Mesothelial cell of epicardium (in vitro differentiated cells): ENCODE measurements around the gene PROKR1. TPM values are rescaled to one million over a fixed set of nuclear protein-coding genes. Genes with fewer than 3 reads are reported as not detected.

ENCODE experiments used
- DNase-seq, 2 experiments: peaks; one replicate each; pipeline ENCODE4 v3.0.0; 2021; ENCODE audit warnings: low spot score in 2 of 2; ENCODE audit not compliant: unreplicated experiment in 2 of 2
- H3K27ac Mint-ChIP-seq: 2 replicates; pipeline ENCODE4 v1.8.0; 2021; ENCODE audit warnings: mixed read lengths
- H3K27me3 Mint-ChIP-seq: 2 replicates; pipeline ENCODE4 v1.8.0; 2021; ENCODE audit warnings: low read depth, mixed read lengths
- H3K36me3 Mint-ChIP-seq: 2 replicates; pipeline ENCODE4 v1.8.0; 2021; ENCODE audit warnings: mixed read lengths
- H3K4me1 Mint-ChIP-seq: 2 replicates; pipeline ENCODE4 v1.8.0; 2021; ENCODE audit warnings: mixed read lengths
- H3K4me3 Mint-ChIP-seq: 2 replicates; pipeline ENCODE4 v1.8.0; 2021; ENCODE audit warnings: mild to moderate bottlenecking, moderate library complexity, mixed read lengths
- H3K9me3 Mint-ChIP-seq: 2 replicates; pipeline ENCODE4 v1.8.0; 2021; ENCODE audit warnings: mixed read lengths
- CTCF ChIP-seq: fragments of 200-600 bp; sonication (generic); IDR thresholded peaks from one replicate; pipeline ENCODE4 v1.5.0; 2021; ENCODE audit warnings: antibody characterized with exemption; ENCODE audit not compliant: unreplicated experiment
- total RNA-seq: library from RNA; stranded (reverse); gene quantifications from 3 replicates; pipeline ENCODE4 v1.2.1, GENCODE V29; 2021

Gene PROKR1
- total RNA-seq, 1 donor from 2014 or later: 0.09 TPM

GRCh38 chr2:68620772-68621171, 22.6 kb upstream of the PROKR1 start:
- Mint-ChIP-seq H3K4me3 (no peak overlapping the region), H3K27me3 (no peaks in the 10 kb centered on the region), H3K27ac (no peak overlapping the region), H3K4me1 (no peaks in the 10 kb centered on the region), H3K36me3 (no peaks in the 10 kb centered on the region), H3K9me3 (peaks cover 19% of the 10 kb centered on the region)
- no peak for TF ChIP-seq CTCF
- DNase-seq: no peak

- no peak for TF ChIP-seq CTCF
- H3K4me3 Mint-ChIP-seq: no peak overlapping the region
- H3K36me3 Mint-ChIP-seq: no peaks in the 10 kb centered on the region
- peaks cover 7% of the 10 kb centered on the region for H3K27me3 Mint-ChIP-seq
- peaks cover 33% of the 10 kb centered on the region for H3K9me3 Mint-ChIP-seq
- H3K27ac Mint-ChIP-seq: no peak overlapping the region
- no peak for DNase-seq
- no peaks in the 10 kb centered on the region for H3K4me1 Mint-ChIP-seq
Observed at GRCh38 chr2:68623820-68624219, 19.6 kb upstream of the PROKR1 start.

GRCh38 chr2:68627615-68628014, 15.8 kb upstream of the PROKR1 start:
- H3K27me3 Mint-ChIP-seq: peaks cover 9% of the 10 kb centered on the region
- no peak for TF ChIP-seq CTCF
- peaks cover 8% of the 10 kb centered on the region for H3K4me1 Mint-ChIP-seq
- H3K27ac Mint-ChIP-seq: no peak overlapping the region
- DNase-seq: no peak
- H3K36me3 Mint-ChIP-seq: no peaks in the 10 kb centered on the region
- no peak overlapping the region for H3K4me3 Mint-ChIP-seq
- H3K9me3 Mint-ChIP-seq: peaks cover 27% of the 10 kb centered on the region

- peaks cover 10% of the 10 kb centered on the region for H3K4me1 Mint-ChIP-seq
- no peak for DNase-seq
Observed at GRCh38 chr2:68632021-68632420, 11.4 kb upstream of the PROKR1 start.

GRCh38 chr2:68637047-68637446, 6.3 kb upstream of the PROKR1 start:
- Mint-ChIP-seq H3K27me3 (peaks cover 48% of the 10 kb centered on the region), H3K4me3 (no peak overlapping the region), H3K9me3 (peaks cover 23% of the 10 kb centered on the region), H3K4me1 (peaks cover 8% of the 10 kb centered on the region), H3K36me3 (peaks cover under 1% of the 10 kb centered on the region), H3K27ac (no peak overlapping the region)
- DNase-seq: no peak
- no peak for TF ChIP-seq CTCF

More at GRCh38 chr2:68632021-68632420, 11.4 kb upstream of the PROKR1 start:
- no peak for TF ChIP-seq CTCF
- Mint-ChIP-seq H3K27me3 (peaks cover 20% of the 10 kb centered on the region), H3K27ac (peak overlapping the region; percentile 13), H3K36me3 (no peaks in the 10 kb centered on the region), H3K4me3 (no peak overlapping the region), H3K9me3 (peaks cover 20% of the 10 kb centered on the region)

- H3K4me1 Mint-ChIP-seq: peaks cover 2% of the 10 kb centered on the region
- peak overlapping the region; percentile 53 for H3K4me3 Mint-ChIP-seq
- H3K9me3 Mint-ChIP-seq: peaks cover 26% of the 10 kb centered on the region
- H3K36me3 Mint-ChIP-seq: peaks cover 2% of the 10 kb centered on the region
- H3K27ac Mint-ChIP-seq: no peak overlapping the region
- no peak for DNase-seq
- TF ChIP-seq CTCF: no peak
- peaks cover 87% of the 10 kb centered on the region for H3K27me3 Mint-ChIP-seq
Observed at GRCh38 chr2:68643874-68644485, 601 bp downstream of the PROKR1 start.
